Left colon (tissue), 2 donors: ENCODE data around the gene CCDC87. TPM values are rescaled to one million over a fixed set of nuclear protein-coding genes. Genes with fewer than 3 reads are reported as not detected.
A peak's percentile ranks its signal among the peaks of the same experiment; 100 is the strongest.
"Not testable (repeated sequence)": the region's sequence is repeated elsewhere in the genome, so short reads cannot be mapped to it uniquely, and the experiment has no call there.

ENCODE experiments used
- ATAC-seq: fragments of 200-7000 bp; cut with Tn5 transposase; one replicate; pipeline ENCODE4 v1.9.1; 2020; ENCODE audit warnings: mild to moderate bottlenecking, moderate library complexity
- DNase-seq, 2 donors: peaks; one replicate each; pipeline ENCODE4 v3.0.0-alpha.2; 2020
- intact Hi-C, 2 donors: fragments of 100-400 bp; cut with DNase I in 1 of 2; cut with micrococcal nuclease in 1 of 2; formaldehyde crosslinking; loops; one replicate each; pipeline versions ENCODE4 v1.11.2 to v1.14.0; 2022; cut with DNase I, micrococcal nuclease
- total RNA-seq, 2 donors: library from RNA; stranded (reverse); fragmentation: NEBNext Ultra II Directional; extraction: Animal tissue kit (Norgen Biotek cat#: 25700); gene quantifications; one replicate each; pipeline ENCODE4 v1.2.1, GENCODE V29; 2021
- donor health status: DM: no; HTN: no; CAD: no.
- donor health status: DM: yes; HTN: yes; CAD: no.

Gene CCDC87
- total RNA-seq, 2 donors from 2014 or later: 0.22 to 0.46 TPM

- ATAC-seq, DNase-seq, intact Hi-C loops: not testable (repeated sequence)
Observed at GRCh38 chr11:66544952-66545351, 47.9 kb downstream of the CCDC87 start.

DNA sequence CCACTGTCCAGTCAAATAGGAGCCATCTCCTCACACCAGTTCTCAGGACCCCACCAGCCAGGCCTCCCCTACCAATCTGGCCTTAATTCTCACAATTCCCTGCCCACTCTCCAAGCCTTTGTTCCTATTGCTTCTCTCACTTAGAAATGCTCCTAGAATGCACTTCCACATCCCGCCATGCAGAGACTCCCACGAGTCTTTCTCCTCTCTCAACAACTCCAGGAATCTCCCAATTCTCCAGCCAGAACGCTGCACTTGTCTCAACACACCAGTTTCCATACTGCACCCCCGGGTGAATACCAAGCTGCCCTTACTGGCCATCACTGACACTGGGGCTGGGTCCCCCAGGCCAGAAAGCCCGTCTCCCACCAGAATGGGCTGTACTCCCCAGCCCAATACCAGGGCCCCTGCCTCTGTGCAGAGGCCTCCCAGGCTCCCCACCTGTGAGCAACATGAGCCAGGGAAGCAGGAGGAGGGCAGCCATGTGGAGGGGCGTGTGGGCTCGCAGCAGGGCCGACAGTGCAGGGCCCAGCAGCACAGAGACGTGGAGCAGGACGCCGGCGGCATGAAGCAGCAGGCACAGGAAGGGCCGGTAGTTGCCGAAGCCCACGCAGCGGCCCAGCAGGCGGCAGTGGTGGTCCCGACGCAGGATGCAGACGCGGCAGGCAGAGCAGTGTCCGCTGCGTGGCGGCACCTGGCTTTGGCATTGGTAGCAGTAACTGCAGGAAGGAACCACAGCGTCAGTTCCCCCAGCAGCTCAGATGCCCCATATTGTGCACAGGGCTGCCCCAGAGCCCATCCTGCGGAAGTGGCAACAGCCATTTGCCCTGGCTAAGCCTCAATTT is 49.4 kb downstream of the CCDC87 start:
- DNase-seq: peak in 1 of 2 donors; percentile 62
- intact Hi-C loops: no loop called here
- ATAC-seq: no peak

DNA sequence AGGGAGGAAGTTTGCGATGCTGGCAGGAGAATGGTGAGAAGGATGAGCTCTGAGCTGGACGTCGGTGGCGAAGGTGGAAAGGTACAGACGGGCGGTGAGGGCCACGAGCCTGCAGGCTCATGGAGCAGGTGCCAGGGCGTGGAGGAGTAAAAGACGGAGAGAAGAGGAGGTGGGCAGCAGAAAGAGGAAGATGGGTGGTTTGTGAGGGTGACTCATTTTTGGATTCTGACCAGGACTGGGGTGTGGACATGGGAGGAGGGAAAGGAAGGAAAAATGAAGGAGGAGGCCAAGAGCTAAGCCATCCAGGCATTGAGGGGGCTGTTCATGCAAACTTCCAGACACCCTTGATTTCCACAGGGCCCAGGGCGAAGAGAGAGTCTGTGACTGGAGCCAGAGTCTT is 50.5 kb downstream of the CCDC87 start:
- DNase-seq (no peak), ATAC-seq (no peak)
- intact Hi-C loops: no loop called here

DNA sequence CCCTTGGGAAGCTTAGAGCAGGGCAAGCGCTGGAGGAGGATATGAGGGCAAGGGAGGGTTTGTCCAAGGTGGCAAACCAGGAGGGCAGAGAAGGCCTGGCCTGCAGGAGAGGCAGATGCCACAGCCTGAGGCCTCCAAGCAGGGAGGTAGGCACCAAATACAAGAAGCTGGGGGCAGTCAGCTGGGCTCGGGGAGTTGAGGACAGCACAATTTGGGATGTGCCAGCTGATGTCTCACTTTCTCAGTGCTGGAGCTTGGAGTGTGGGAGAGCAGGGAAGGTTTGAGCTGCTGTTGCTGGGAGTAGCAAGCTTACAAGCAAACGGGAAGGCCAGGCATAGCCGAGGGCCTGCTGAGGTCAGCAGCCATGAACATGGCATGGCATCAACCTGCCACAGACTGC is 51.0 kb downstream of the CCDC87 start:
- intact Hi-C loops: no loop called here
- no peak for DNase-seq
- no peak for ATAC-seq

DNA sequence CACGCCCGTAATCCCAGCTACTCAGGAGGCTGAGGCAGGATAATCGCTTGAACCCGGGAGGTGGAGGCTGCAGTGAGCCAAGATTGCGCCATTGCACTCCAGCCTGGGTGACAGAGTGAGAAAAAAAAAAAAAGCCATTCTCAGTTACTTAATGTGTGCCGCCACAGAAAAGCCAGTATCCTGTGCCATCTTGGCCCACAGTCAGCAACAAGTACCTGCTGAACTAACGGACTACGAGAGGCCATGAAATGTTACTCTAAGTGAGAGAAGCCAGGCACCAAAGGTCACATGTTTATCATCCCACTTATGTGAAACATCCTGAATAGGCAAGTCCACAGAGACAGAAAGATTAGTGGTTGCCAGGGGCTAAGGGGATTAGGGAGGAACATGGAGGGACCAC is 52.3 kb downstream of the CCDC87 start:
- ATAC-seq, DNase-seq, intact Hi-C loops: not testable (repeated sequence)

Other genes with a start within 250 kb of the CCDC87 start
- gene BRMS1, start 248.0 kb downstream of the CCDC87 start, total RNA-seq: 10 to 100 TPM; 42.5 to 46.3 TPM
- 10 to 100 TPM; 13.1 to 17.1 TPM for gene B4GAT1, start 245.4 kb downstream of the CCDC87 start, total RNA-seq
- 10 to 100 TPM; 16.3 to 31.1 TPM for gene SLC29A2, start 221.3 kb downstream of the CCDC87 start, total RNA-seq
- gene NPAS4, start 172.0 kb downstream of the CCDC87 start, total RNA-seq: under 1 TPM in 1 of 2 donors, not detected in 1; 0.39 TPM
- gene MRPL11, start 154.2 kb downstream of the CCDC87 start, total RNA-seq: 10 to 100 TPM; 46.9 to 59.4 TPM
- 1 to 10 TPM; 4.7 to 5.2 TPM for gene PELI3, start 126.2 kb downstream of the CCDC87 start, total RNA-seq
- 10 to 100 TPM; 75.0 to 91.4 TPM for gene DPP3, start 112.6 kb downstream of the CCDC87 start, total RNA-seq
- gene BBS1, start 82.4 kb downstream of the CCDC87 start, total RNA-seq: 10 to 100 TPM; 29.8 to 34.8 TPM
- gene ZDHHC24, start 47.0 kb downstream of the CCDC87 start, total RNA-seq: 10 to 100 TPM in 1 of 2 donors, 1 to 10 TPM in 1; 9.9 to 11.7 TPM
- gene ACTN3, start 46.2 kb downstream of the CCDC87 start, total RNA-seq: not detected
- gene CTSF, start 24.5 kb downstream of the CCDC87 start, total RNA-seq: 10 to 100 TPM in 1 of 2 donors, 1 to 10 TPM in 1; 5.6 to 20.4 TPM
- 10 to 100 TPM; 38.5 to 38.6 TPM for gene CCS, start 122 bp upstream of the CCDC87 start, total RNA-seq
- gene RBM14, start 23.6 kb upstream of the CCDC87 start, total RNA-seq: 10 to 100 TPM; 45.3 to 48.9 TPM
- gene RBM4, start 45.6 kb upstream of the CCDC87 start, total RNA-seq: 10 to 100 TPM; 90.7 to 92.9 TPM
- gene RBM4B, start 84.8 kb upstream of the CCDC87 start, total RNA-seq: 10 to 100 TPM; 14.7 to 17.6 TPM
- gene SPTBN2, start 136.2 kb upstream of the CCDC87 start, total RNA-seq: 1 to 10 TPM; 3.9 to 7.3 TPM